VCaP (cell line): ENCODE measurements around the gene ME1.

Experiments used
- H3K27ac ChIP-seq: fragments of 450-650 bp; 2 replicates; pipeline ENCODE4 v1.5.1; 2017
- TF ChIP-seq, protein P1 (sequence below): fragments of 450-650 bp; conservative IDR thresholded peaks from 2 replicates; pipeline ENCODE4 v1.5.1; 2017; ENCODE audit warnings: mild to moderate bottlenecking, moderate library complexity

ME1 gene

DNA sequence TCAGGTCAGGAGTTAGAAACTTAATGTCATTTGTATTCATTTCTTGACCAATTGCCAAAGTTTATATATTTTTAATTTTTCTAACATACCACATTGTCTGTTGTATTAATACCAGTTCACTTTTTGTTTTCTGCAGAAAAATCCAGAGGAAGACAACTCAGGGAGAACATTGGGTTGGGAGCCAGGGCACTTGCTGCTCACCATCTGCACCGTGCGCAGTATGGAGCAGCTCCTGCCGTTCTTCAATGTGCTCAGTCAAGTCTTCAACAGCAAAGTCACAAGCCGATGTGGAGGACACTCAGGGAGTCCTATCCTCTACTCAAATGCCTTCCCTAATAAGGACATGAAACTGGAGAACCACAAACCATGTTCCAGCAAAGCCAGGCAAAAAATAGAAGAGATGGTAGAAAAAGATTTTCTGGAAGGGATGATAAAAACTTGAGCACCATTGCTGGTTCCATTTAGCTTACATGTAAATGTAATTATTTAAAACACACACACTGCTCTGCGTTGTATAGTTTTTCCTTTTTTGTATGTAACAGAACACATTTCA, 263.0 kb downstream of the ME1 start:
- H3K27ac ChIP-seq: no peak overlapping the region
- TF ChIP-seq, protein P1, sequence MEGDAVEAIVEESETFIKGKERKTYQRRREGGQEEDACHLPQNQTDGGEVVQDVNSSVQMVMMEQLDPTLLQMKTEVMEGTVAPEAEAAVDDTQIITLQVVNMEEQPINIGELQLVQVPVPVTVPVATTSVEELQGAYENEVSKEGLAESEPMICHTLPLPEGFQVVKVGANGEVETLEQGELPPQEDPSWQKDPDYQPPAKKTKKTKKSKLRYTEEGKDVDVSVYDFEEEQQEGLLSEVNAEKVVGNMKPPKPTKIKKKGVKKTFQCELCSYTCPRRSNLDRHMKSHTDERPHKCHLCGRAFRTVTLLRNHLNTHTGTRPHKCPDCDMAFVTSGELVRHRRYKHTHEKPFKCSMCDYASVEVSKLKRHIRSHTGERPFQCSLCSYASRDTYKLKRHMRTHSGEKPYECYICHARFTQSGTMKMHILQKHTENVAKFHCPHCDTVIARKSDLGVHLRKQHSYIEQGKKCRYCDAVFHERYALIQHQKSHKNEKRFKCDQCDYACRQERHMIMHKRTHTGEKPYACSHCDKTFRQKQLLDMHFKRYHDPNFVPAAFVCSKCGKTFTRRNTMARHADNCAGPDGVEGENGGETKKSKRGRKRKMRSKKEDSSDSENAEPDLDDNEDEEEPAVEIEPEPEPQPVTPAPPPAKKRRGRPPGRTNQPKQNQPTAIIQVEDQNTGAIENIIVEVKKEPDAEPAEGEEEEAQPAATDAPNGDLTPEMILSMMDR: no peak
